PC-3 (cell line): ENCODE results near the gene NUDT6.

Experiments used
- EZH2 ChIP-seq: fragments of 300-600 bp; sonication (generic); IDR thresholded peaks from one replicate; pipeline ENCODE4 v1.6.1; 2017; ENCODE audit warnings: antibody characterized with exemption, mild to moderate bottlenecking, low read length; ENCODE audit not compliant: unreplicated experiment
- EZH2phosphoT487 ChIP-seq: fragments of 300-600 bp; sonication (generic); IDR thresholded peaks from 2 replicates; pipeline ENCODE4 v1.6.1; 2018; ENCODE audit warnings: mild to moderate bottlenecking, antibody characterized with exemption, low read length, borderline replicate concordance

DNA sequence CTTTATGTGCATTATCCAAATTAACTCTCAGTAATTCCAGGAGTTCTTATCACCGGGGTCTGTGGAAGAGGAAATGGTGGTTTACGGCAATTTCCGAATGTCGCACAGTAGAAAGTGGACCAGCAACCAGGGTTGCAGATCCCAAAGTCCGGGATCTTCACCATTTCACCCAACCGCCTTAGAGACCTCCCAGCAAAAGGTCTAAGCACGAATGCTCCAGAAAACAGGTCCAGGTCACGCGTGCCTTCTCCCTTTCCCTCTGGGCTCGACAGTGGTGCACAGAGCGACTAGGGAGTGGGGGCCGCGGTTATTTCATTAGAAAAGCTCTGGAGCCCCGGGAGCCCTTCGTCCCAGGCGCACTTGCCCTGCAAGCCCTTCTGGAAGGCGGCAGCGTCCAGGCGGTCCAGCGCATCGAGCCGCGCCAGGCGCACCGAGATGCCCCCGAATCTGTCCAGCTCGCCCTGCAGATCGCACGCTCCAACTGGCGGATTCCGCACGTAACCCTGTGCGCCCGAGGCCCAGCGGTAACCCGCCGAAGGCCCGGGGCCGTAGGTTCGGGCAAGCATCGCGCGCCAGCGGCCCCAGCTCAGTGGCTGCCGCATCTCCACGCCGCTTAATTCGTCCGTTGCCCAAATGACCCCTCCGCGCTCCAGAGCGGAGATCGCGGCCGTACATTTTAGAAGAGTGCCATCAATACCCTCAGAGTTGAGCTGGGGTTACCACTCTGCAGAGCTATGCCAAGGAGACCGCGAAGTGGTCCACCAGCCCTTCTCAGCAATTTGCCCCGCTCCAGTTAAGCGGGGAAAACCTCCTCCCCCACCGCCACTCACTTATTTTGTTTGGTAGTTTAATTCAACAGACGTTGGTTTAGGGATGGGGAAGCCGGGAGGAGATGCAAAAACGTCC is at the start of gene NUDT6:
- TF ChIP-seq EZH2phosphoT487, result no peak
- no peak for TF ChIP-seq EZH2
